Hepatocyte (in vitro differentiated cells): Measurements from ENCODE around the gene USP50. TPM values are rescaled to one million over a fixed set of nuclear protein-coding genes. Genes with fewer than 3 reads are reported as not detected.

ENCODE experiments used
- DNase-seq: peaks from one replicate; pipeline ENCODE4 v3.0.0-alpha.2; 2016; ENCODE audit warnings: low spot score
- H2AFZ ChIP-seq: fragments of 200-600 bp; sonication (generic); 2 replicates; pipeline ENCODE4 v1.6.0; 2016; ENCODE audit warnings: antibody characterized with exemption, mild to moderate bottlenecking
- H3K27ac ChIP-seq: fragments of 200-600 bp; sonication (generic); 2 replicates; pipeline ENCODE4 v1.5.1; 2016; ENCODE audit warnings: mild to moderate bottlenecking
- H3K27me3 ChIP-seq: fragments of 200-600 bp; sonication (generic); 2 replicates; pipeline ENCODE4 v1.6.1; 2016
- H3K36me3 ChIP-seq: fragments of 200-600 bp; sonication (generic); replicated peaks from 2 replicates; pipeline ENCODE4 v1.5.1; 2016; ENCODE audit warnings: low read depth; ENCODE audit not compliant: insufficient read depth
- H3K4me1 ChIP-seq: fragments of 200-600 bp; sonication (generic); 2 replicates; pipeline ENCODE4 v1.5.1; 2016; ENCODE audit warnings: mild to moderate bottlenecking, moderate library complexity; ENCODE audit not compliant: insufficient read depth
- H3K4me2 ChIP-seq: fragments of 200-600 bp; sonication (generic); 2 replicates; pipeline ENCODE4 v1.6.0; 2016
- H3K4me3 ChIP-seq: fragments of 200-600 bp; sonication (generic); 2 replicates; pipeline ENCODE4 v1.5.1; 2016; ENCODE audit warnings: mild to moderate bottlenecking
- H3K79me2 ChIP-seq: fragments of 200-600 bp; sonication (generic); 2 replicates; pipeline ENCODE4 v1.6.0; 2017; ENCODE audit warnings: mild to moderate bottlenecking
- H3K9me2 ChIP-seq: fragments of 200-600 bp; sonication (generic); replicated peaks from 2 replicates; pipeline ENCODE4 v1.6.0; 2017; ENCODE audit warnings: mild to moderate bottlenecking; ENCODE audit not compliant: insufficient read depth
- H3K9me3 ChIP-seq: fragments of 200-600 bp; sonication (generic); 2 replicates; pipeline ENCODE4 v1.5.1; 2016; ENCODE audit warnings: low read depth, mild to moderate bottlenecking
- H4K20me1 ChIP-seq: fragments of 200-600 bp; sonication (generic); 2 replicates; pipeline ENCODE4 v1.6.0; 2016; ENCODE audit warnings: mild to moderate bottlenecking; ENCODE audit not compliant: insufficient read depth, poor library complexity, severe bottlenecking
- CTCF ChIP-seq: fragments of 200-600 bp; sonication (generic); IDR thresholded peaks from 2 replicates; pipeline ENCODE4 v1.5.1; 2016; ENCODE audit warnings: antibody characterized with exemption, mild to moderate bottlenecking; ENCODE audit not compliant: poor library complexity
- EZH2 ChIP-seq: fragments of 200-600 bp; sonication (generic); IDR thresholded peaks from 2 replicates; pipeline ENCODE4 v1.6.1; 2016; ENCODE audit warnings: antibody characterized with exemption, mild to moderate bottlenecking, borderline replicate concordance
- EZH2phosphoT487 ChIP-seq: fragments of 200-600 bp; sonication (generic); IDR thresholded peaks from one replicate; pipeline ENCODE4 v1.6.1; 2018; ENCODE audit warnings: antibody characterized with exemption, mild to moderate bottlenecking, low read depth, moderate library complexity; ENCODE audit not compliant: unreplicated experiment, severe bottlenecking
- WGBS: methylation state at CpG from one replicate; pipeline ENCODE4 v1.1.6; 2016; ENCODE audit warnings: low lambda C conversion rate; ENCODE audit errors: missing lambda C conversion rate; 5-methylcytosine and 5-hydroxymethylcytosine counted together
- polyA plus RNA-seq: library from polyadenylated mRNA; unstranded; fragments of >200 nt; fragmentation: Nextera tagmentation; extraction: Ambion mirVana; gene quantifications from 2 replicates; pipeline ENCODE4 v1.2.1, GENCODE V29; 2016
- total RNA-seq: library from RNA; depleted of rRNA; stranded (reverse); fragments of >200 nt; gene quantifications from 2 replicates; pipeline ENCODE4 v1.2.3, GENCODE V29; 2014

USP50 gene
- total and polyA plus RNA-seq, 2 experiments from 2014 or later, result 0.74 TPM; not detected in 1

- Histone ChIP-seq H3K36me3 (no peaks in the 10 kb centered on the region), H3K4me1 (no peaks in the 10 kb centered on the region), H4K20me1 (no peaks in the 10 kb centered on the region), H3K79me2 (no peaks in the 10 kb centered on the region), H3K27ac (no peak overlapping the region), H3K27me3 (no peaks in the 10 kb centered on the region), H2AFZ (no peak overlapping the region), H3K4me2 (no peak overlapping the region), H3K4me3 (no peak overlapping the region), H3K9me2 (no peaks in the 10 kb centered on the region), H3K9me3 (no peaks in the 10 kb centered on the region)
- WGBS, result 97% methylated on average over 12 of the region's 12 CpGs
- DNase-seq, result no peak
- TF ChIP-seq EZH2, result no peak
- TF ChIP-seq EZH2phosphoT487, result no peak
- no peak for TF ChIP-seq CTCF
Observed at GRCh38 chr15:50476143-50476542, 70.3 kb downstream of the USP50 start.

- no peak for DNase-seq
- 93% methylated on average over 2 of the region's 2 CpGs for WGBS
- Histone ChIP-seq H3K36me3 (no peaks in the 10 kb centered on the region), H3K4me3 (no peak overlapping the region), H3K27me3 (no peaks in the 10 kb centered on the region), H3K9me3 (no peaks in the 10 kb centered on the region), H3K79me2 (peaks cover 2% of the 10 kb centered on the region), H3K4me1 (no peaks in the 10 kb centered on the region), H4K20me1 (no peaks in the 10 kb centered on the region), H2AFZ (no peak overlapping the region), H3K4me2 (no peak overlapping the region), H3K27ac (no peak overlapping the region), H3K9me2 (no peaks in the 10 kb centered on the region)
- no peak for TF ChIP-seq CTCF
- TF ChIP-seq EZH2phosphoT487, result no peak
- no peak for TF ChIP-seq EZH2
Observed at GRCh38 chr15:50471072-50471471, 75.4 kb downstream of the USP50 start.

GRCh38 chr15:50463423-50464358, 82.8 kb downstream of the USP50 start:
- Histone ChIP-seq H2AFZ (no peak overlapping the region), H3K4me3 (no peak overlapping the region), H3K27me3 (no peaks in the 10 kb centered on the region), H3K9me3 (no peaks in the 10 kb centered on the region), H3K9me2 (no peaks in the 10 kb centered on the region), H4K20me1 (no peaks in the 10 kb centered on the region), H3K4me1 (no peaks in the 10 kb centered on the region), H3K36me3 (no peaks in the 10 kb centered on the region), H3K79me2 (peaks cover 5% of the 10 kb centered on the region), H3K27ac (no peak overlapping the region), H3K4me2 (no peak overlapping the region)
- WGBS, result 80% methylated on average over 2 of the region's 2 CpGs
- TF ChIP-seq EZH2 (no peak), EZH2phosphoT487 (no peak), CTCF (no peak)
- DNase-seq, result no peak
